A549 (cell line): ENCODE results near the gene TPP2. TPM values are rescaled to one million over a fixed set of nuclear protein-coding genes. Genes with fewer than 3 reads are reported as not detected.
A peak's percentile ranks its signal among the peaks of the same experiment; 100 is the strongest.

Source experiments
- ATAC-seq, 2 experiments: fragments of 200-7000 bp in 1 of 2; fragments of >200 bp in 1 of 2; cut with Nextera tagmentation in 1 of 2; cut with Tn5 transposase in 1 of 2; 3 replicates each; pipeline versions ENCODE4 v1.8.0 to v1.9.1; 2018 to 2020; ENCODE audit warnings: mild to moderate bottlenecking in 1 of 2, moderate library complexity in 1 of 2
- CTCF ChIA-PET: fragments of 300-600 bp; sonication (Branson Sonifier 250); formaldehyde crosslinking; extraction: SDS; loops from one replicate; lab custom pipeline; 2021; ENCODE audit warnings: antibody characterized with exemption, inconsistent platforms; lab: Yijun Ruan, JAX
- POLR2A ChIA-PET: fragments of 350-600 bp; formaldehyde crosslinking; extraction: SDS; loops from one replicate; lab custom pipeline; 2021; ENCODE audit warnings: antibody characterized with exemption, inconsistent platforms; lab: Yijun Ruan, JAX
- DNase-seq, 2 experiments: peaks; one replicate each; pipeline versions ENCODE4 v3.0.0 to v3.0.0-alpha.2; 2011 to 2016; ENCODE audit warnings: low read depth in 1 of 2, low spot score in 1 of 2
- FAIRE-seq: peaks from 2 replicates; lab custom pipeline; 2011; peaks lifted over from hg19 to GRCh38; lab: Jason Lieb, UNC
- H3K27ac ChIP-seq, 2 experiments: fragments of >200 bp; sonication (Bioruptor Twin); formaldehyde crosslinking; 3 replicates each; pipeline ENCODE4 v1.5.1; 2016 to 2017
- H3K4me1 ChIP-seq: fragments of >200 bp; sonication (Bioruptor Twin); formaldehyde crosslinking; 3 replicates; pipeline ENCODE4 v1.6.1; 2016
- H3K4me2 ChIP-seq: fragments of >200 bp; sonication (Bioruptor Twin); formaldehyde crosslinking; 3 replicates; pipeline ENCODE4 v1.6.1; 2016
- H3K4me3 ChIP-seq: fragments of >200 bp; sonication (Bioruptor Twin); formaldehyde crosslinking; 3 replicates; pipeline ENCODE4 v1.5.1; 2016
- H3K9me3 ChIP-seq: fragments of >200 bp; sonication (Bioruptor Twin); formaldehyde crosslinking; 3 replicates; pipeline ENCODE4 v1.6.1; 2016
- CBX8 ChIP-seq: fragments of 200-600 bp; sonication (generic); IDR thresholded peaks from 2 replicates; pipeline ENCODE4 v1.6.1; 2016
- HDAC2 ChIP-seq: fragments of 200-600 bp; sonication (generic); IDR thresholded peaks from 2 replicates; pipeline ENCODE4 v1.6.1; 2016
- HMGXB4 ChIP-seq: fragments of 250-450 bp; sonication (Bioruptor Pico); IDR thresholded peaks from 2 replicates; pipeline ENCODE4 v1.5.0; 2021; ENCODE audit warnings: mild to moderate bottlenecking, moderate library complexity, borderline replicate concordance
- HOXB5 ChIP-seq: fragments of 250-450 bp; sonication (Bioruptor Pico); IDR thresholded peaks from 2 replicates; pipeline ENCODE4 v1.5.0; 2020; ENCODE audit warnings: mild to moderate bottlenecking, moderate library complexity
- MAFK ChIP-seq: fragments of 450-650 bp; IDR thresholded peaks from 2 replicates; pipeline ENCODE4 v1.6.1; 2014; ENCODE audit not compliant: partially characterized antibody
- MYC ChIP-seq: IDR thresholded peaks from 2 replicates; pipeline ENCODE4 v1.6.1; 2012; ENCODE audit warnings: mild to moderate bottlenecking, inconsistent platforms, low read length, improper control_type of control experiment, borderline replicate concordance
- NPAS2 ChIP-seq: fragments of 250-450 bp; sonication (Bioruptor Pico); IDR thresholded peaks from 2 replicates; pipeline ENCODE4 v1.8.0; 2022; ENCODE audit warnings: mild to moderate bottlenecking, moderate library complexity, borderline replicate concordance
- RAD21 ChIP-seq, 2 experiments: fragments of >200 bp in 1 of 2; sonication (Bioruptor Twin) in 1 of 2; formaldehyde crosslinking in 1 of 2; IDR thresholded peaks in 1 of 2; conservative IDR thresholded peaks in 1 of 2; 2 replicates in 1 of 2; 3 replicates in 1 of 2; pipeline ENCODE4 v1.6.1; 2012 to 2018; ENCODE audit warnings: inconsistent platforms in 1 of 2
- SMC3 ChIP-seq: fragments of >200 bp; sonication (Bioruptor Twin); formaldehyde crosslinking; IDR thresholded peaks from 3 replicates; pipeline ENCODE4 v1.6.1; 2018; ENCODE audit warnings: inconsistent platforms
- TP53 ChIP-seq: fragments of 250-450 bp; sonication (Bioruptor Pico); IDR thresholded peaks from 2 replicates; pipeline ENCODE4 v1.5.0; 2021; ENCODE audit warnings: mild to moderate bottlenecking, moderate library complexity
- ZFP36 ChIP-seq: fragments of 450-650 bp; IDR thresholded peaks from 2 replicates; pipeline ENCODE4 v1.6.1; 2014; ENCODE audit warnings: borderline replicate concordance; ENCODE audit not compliant: partially characterized antibody
- ZNF302 ChIP-seq: fragments of 250-450 bp; sonication (Bioruptor Pico); IDR thresholded peaks from 2 replicates; pipeline ENCODE4 v1.9.0; 2021; ENCODE audit warnings: inconsistent platforms, mild to moderate bottlenecking, moderate library complexity
- ZSCAN20 ChIP-seq: fragments of 250-450 bp; sonication (Bioruptor Pico); IDR thresholded peaks from 2 replicates; pipeline ENCODE4 v1.8.0; 2022; ENCODE audit warnings: mild to moderate bottlenecking, moderate library complexity
- WGBS: methylation state at CpG from one replicate; pipeline ENCODE4 v1.1.6; 2017; ENCODE audit errors: missing lambda C conversion rate; 5-methylcytosine and 5-hydroxymethylcytosine counted together
- polyA plus RNA-seq, 4 experiments: library from polyadenylated mRNA; depleted of rRNA in 3 of 4; stranded (reverse); fragments of >200 nt; fragmentation: RNase III in 1 of 4; extraction: RNeasy Plus Mini Kit Qiagen cat#74134 plus additional on column Dnase treatment in 1 of 4; gene quantifications; 2 replicates in 3 of 4; 3 replicates in 1 of 4; pipeline ENCODE4 v1.2.3, GENCODE V29; 2011 to 2017
- TF ChIP-seq, protein P1 (sequence below): IDR thresholded peaks from 2 replicates; pipeline ENCODE4 v1.6.1; 2012
- TF ChIP-seq, protein P2 (sequence below): fragments of 200-600 bp; sonication (generic); IDR thresholded peaks from 2 replicates; pipeline ENCODE4 v1.6.1; 2016; ENCODE audit warnings: antibody characterized with exemption, mild to moderate bottlenecking, moderate library complexity
- TF ChIP-seq, protein P3 (sequence below): fragments of >200 bp; sonication (Bioruptor Twin); formaldehyde crosslinking; IDR thresholded peaks from 3 replicates; pipeline ENCODE4 v1.5.1; 2016

TPP2 gene
- polyA plus RNA-seq, 2 of the 4 experiments (the other 2 are of a cell fraction): 18.6 to 28.4 TPM

DNA sequence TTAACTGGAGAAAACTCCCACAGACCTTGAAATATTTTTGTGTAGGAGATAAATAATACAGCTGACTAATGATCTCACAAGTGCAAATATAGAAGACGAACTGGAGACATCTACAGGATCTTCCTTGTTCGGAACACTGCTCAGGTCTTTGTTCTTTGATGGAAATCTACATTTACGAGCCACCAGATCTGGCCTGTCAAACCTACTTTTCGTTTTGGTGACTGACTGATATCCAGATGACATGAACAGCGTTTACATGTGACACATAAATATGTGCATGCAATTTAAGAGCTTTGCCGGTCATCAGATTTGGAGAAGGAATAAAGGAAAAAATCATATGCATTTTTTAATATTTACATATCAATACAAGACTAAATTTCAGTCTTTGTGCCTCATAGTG is 24.5 kb upstream of the TPP2 start:
- DNase-seq: no peak
- 19% methylated on average over 6 of the region's 6 CpGs for WGBS
- no peak overlapping the region for H3K4me2 ChIP-seq
- POLR2A ChIA-PET: no interaction called here
- no peaks in the 10 kb centered on the region for H3K4me1 ChIP-seq
- CTCF ChIA-PET: interaction anchor here (0.9 to 3.3 kb wide), 2 partner anchors 8 to 9 kb away, joined by 4 to 13 read pairs; no protein-coding TSS in a partner anchor
- TF ChIP-seq ZSCAN20 (no peak), ZNF302 (no peak), HDAC2 (no peak), MAFK (no peak)
- TF ChIP-seq, protein P1, sequence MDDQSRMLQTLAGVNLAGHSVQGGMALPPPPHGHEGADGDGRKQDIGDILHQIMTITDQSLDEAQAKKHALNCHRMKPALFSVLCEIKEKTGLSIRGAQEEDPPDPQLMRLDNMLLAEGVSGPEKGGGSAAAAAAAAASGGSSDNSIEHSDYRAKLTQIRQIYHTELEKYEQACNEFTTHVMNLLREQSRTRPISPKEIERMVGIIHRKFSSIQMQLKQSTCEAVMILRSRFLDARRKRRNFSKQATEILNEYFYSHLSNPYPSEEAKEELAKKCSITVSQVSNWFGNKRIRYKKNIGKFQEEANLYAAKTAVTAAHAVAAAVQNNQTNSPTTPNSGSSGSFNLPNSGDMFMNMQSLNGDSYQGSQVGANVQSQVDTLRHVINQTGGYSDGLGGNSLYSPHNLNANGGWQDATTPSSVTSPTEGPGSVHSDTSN: no peak
- TF ChIP-seq, protein P2, sequence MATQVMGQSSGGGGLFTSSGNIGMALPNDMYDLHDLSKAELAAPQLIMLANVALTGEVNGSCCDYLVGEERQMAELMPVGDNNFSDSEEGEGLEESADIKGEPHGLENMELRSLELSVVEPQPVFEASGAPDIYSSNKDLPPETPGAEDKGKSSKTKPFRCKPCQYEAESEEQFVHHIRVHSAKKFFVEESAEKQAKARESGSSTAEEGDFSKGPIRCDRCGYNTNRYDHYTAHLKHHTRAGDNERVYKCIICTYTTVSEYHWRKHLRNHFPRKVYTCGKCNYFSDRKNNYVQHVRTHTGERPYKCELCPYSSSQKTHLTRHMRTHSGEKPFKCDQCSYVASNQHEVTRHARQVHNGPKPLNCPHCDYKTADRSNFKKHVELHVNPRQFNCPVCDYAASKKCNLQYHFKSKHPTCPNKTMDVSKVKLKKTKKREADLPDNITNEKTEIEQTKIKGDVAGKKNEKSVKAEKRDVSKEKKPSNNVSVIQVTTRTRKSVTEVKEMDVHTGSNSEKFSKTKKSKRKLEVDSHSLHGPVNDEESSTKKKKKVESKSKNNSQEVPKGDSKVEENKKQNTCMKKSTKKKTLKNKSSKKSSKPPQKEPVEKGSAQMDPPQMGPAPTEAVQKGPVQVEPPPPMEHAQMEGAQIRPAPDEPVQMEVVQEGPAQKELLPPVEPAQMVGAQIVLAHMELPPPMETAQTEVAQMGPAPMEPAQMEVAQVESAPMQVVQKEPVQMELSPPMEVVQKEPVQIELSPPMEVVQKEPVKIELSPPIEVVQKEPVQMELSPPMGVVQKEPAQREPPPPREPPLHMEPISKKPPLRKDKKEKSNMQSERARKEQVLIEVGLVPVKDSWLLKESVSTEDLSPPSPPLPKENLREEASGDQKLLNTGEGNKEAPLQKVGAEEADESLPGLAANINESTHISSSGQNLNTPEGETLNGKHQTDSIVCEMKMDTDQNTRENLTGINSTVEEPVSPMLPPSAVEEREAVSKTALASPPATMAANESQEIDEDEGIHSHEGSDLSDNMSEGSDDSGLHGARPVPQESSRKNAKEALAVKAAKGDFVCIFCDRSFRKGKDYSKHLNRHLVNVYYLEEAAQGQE: no peak
- no peak overlapping the region for H3K4me3 ChIP-seq
- no peak for ATAC-seq
- no peak overlapping the region for H3K27ac ChIP-seq
- no peak for FAIRE-seq
- no peaks in the 10 kb centered on the region for H3K9me3 ChIP-seq

- WGBS: 8% methylated on average over 5 of the region's 5 CpGs
- POLR2A ChIA-PET: no interaction called here
These were observed 16.1 kb upstream of the TPP2 start for GRCh38 chr13:102580552-102581169.

DNA sequence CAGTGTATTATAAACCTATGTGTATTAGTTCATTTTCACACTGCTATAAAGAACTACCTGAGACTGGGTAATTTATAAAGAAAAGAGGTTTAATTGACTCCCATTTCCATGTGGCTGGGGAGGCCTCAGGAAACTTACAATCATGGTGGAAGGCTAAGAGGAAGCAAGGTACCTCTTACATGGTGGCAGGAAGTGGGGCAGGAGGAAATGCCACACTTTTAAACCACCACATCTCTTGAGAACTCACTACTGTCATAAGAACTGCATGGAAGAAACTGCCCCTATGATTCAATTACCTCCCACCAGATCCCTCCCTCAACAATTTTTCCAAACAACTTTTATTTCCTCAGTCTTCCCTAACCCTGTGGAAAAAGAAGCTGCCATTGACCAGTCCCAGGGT is 14.5 kb upstream of the TPP2 start:
- POLR2A ChIA-PET: no interaction called here

More at GRCh38 chr13:102580552-102581169, 16.1 kb upstream of the TPP2 start:
- FAIRE-seq (no peak), DNase-seq (peak in 1 of 2 experiments; percentile 65), ATAC-seq (peak; percentile 66 to 90; a peak in 3 of 6 replicates)
- TF ChIP-seq RAD21 (conservative IDR thresholded peaks at IDR 0.05 in 1 of 2, IDR thresholded peaks at IDR 0.05 in 1 of 2) (peak; percentile 71 to 77), SMC3 (peak; percentile 46; the same call in 2 of the 3 replicates), TP53 (no peak)
- TF ChIP-seq, protein P3, sequence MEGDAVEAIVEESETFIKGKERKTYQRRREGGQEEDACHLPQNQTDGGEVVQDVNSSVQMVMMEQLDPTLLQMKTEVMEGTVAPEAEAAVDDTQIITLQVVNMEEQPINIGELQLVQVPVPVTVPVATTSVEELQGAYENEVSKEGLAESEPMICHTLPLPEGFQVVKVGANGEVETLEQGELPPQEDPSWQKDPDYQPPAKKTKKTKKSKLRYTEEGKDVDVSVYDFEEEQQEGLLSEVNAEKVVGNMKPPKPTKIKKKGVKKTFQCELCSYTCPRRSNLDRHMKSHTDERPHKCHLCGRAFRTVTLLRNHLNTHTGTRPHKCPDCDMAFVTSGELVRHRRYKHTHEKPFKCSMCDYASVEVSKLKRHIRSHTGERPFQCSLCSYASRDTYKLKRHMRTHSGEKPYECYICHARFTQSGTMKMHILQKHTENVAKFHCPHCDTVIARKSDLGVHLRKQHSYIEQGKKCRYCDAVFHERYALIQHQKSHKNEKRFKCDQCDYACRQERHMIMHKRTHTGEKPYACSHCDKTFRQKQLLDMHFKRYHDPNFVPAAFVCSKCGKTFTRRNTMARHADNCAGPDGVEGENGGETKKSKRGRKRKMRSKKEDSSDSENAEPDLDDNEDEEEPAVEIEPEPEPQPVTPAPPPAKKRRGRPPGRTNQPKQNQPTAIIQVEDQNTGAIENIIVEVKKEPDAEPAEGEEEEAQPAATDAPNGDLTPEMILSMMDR: peak; percentile 66
- H3K4me2 ChIP-seq: no peak overlapping the region
- no peak overlapping the region for H3K4me3 ChIP-seq
- H3K27ac ChIP-seq: no peak overlapping the region
- CTCF ChIA-PET: interaction anchor here (0.6 to 5.1 kb wide), 20 partner anchors 8 to 1120 kb away, joined by 3 to 38 read pairs (median 4); partner anchors contain the start of genes BIVM and POGLUT2
- H3K4me1 ChIP-seq: no peaks in the 10 kb centered on the region
- H3K9me3 ChIP-seq: no peaks in the 10 kb centered on the region

More for the DNA sequence above, 14.5 kb upstream of the TPP2 start:
- Histone ChIP-seq H3K4me1 (no peaks in the 10 kb centered on the region), H3K4me2 (no peak overlapping the region), H3K27ac (no peak overlapping the region), H3K9me3 (no peaks in the 10 kb centered on the region), H3K4me3 (no peak overlapping the region)
- CTCF ChIA-PET: interaction anchor here (1.0 to 5.1 kb wide), 5 partner anchors 10 to 218 kb away, joined by 3 to 38 read pairs (median 8); partner anchors contain the start of genes BIVM and POGLUT2
- no peak for ATAC-seq
- DNase-seq: no peak
- FAIRE-seq: no peak
- no peak for TF ChIP-seq ZFP36
- TF ChIP-seq, protein P1: no peak
- TF ChIP-seq NPAS2 (CRISPR knock-in tag): no peak
- no peak for TF ChIP-seq CBX8
- TF ChIP-seq HMGXB4 (CRISPR knock-in tag): no peak
- TF ChIP-seq MYC: no peak
- no peak for TF ChIP-seq HOXB5 (CRISPR knock-in tag)
- no peak for TF ChIP-seq ZNF302
